K562 (cell line): ENCODE data around the gene STARD3NL. TPM values are rescaled to one million over a fixed set of nuclear protein-coding genes. Genes with fewer than 3 reads are reported as not detected.

Experiments
- ATAC-seq: fragments of 200-7000 bp; cut with Tn5 transposase; 3 replicates; pipeline ENCODE4 v1.9.1; 2020; ENCODE audit warnings: moderate library complexity
- BruUV-seq: library from RNA; stranded (reverse); fragments of 400-500 nt; replicated peaks from 2 replicates; lab custom pipeline; 2021; lab: Mats Ljungman, UMichigan
- CTCF ChIA-PET: fragments of 300-600 bp; formaldehyde crosslinking; extraction: SDS; loops from one replicate; lab custom pipeline; 2021; ENCODE audit warnings: low intra/inter-chr PET ratio; lab: Yijun Ruan, JAX
- POLR2A ChIA-PET: fragments of 300-600, 350-650 bp; sonication (Branson Sonifier 250); formaldehyde crosslinking; extraction: SDS; loops from one replicate; lab custom pipeline; 2021; ENCODE audit warnings: antibody characterized with exemption, inconsistent platforms; lab: Yijun Ruan, JAX
- DNase-seq, 4 experiments: peaks; one replicate each; pipeline versions ENCODE4 v3.0.0 to v3.0.0-alpha.2; 2011 to 2018; ENCODE audit warnings: low spot score in 3 of 4, mixed read lengths in 3 of 4; ENCODE audit errors: extremely low read depth in 1 of 4
- FAIRE-seq: peaks from 2 replicates; lab custom pipeline; 2011; peaks lifted over from hg19 to GRCh38; lab: Jason Lieb, UNC
- H2AFZ ChIP-seq: 2 replicates; pipeline ENCODE4 v1.6.0; 2011; ENCODE audit warnings: low read depth, low read length, control low read depth, inconsistent platforms
- H3K27ac ChIP-seq: fragments of 200-600 bp; 3 replicates; pipeline ENCODE4 v1.8.0; 2011; ENCODE audit warnings: low read depth, mild to moderate bottlenecking, control low read depth, inconsistent platforms, low read length, moderate library complexity, mixed read lengths; ENCODE audit errors: extremely low read depth
- H3K27me3 ChIP-seq, 2 experiments: fragments of 300-600 bp in 1 of 2; 2 replicates in 1 of 2; 3 replicates in 1 of 2; pipeline versions ENCODE4 v1.6.0 to v1.8.0; 2011; ENCODE audit warnings: inconsistent platforms in 2 of 2, low read length in 2 of 2, mild to moderate bottlenecking in 1 of 2, mixed read lengths in 1 of 2, moderate library complexity in 1 of 2; ENCODE audit not compliant: control insufficient read depth in 2 of 2, insufficient read depth in 2 of 2
- H3K36me3 ChIP-seq: fragments of 300-600 bp; 3 replicates; pipeline ENCODE4 v1.8.0; 2011; ENCODE audit warnings: mild to moderate bottlenecking, low read length, inconsistent platforms; ENCODE audit not compliant: control insufficient read depth, insufficient read depth
- H3K4me1 ChIP-seq, 2 experiments: fragments of 200-600 bp in 1 of 2; replicated peaks in 1 of 2; 2 replicates in 1 of 2; 3 replicates in 1 of 2; pipeline versions ENCODE4 v1.5.1 to v1.8.0; 2011; ENCODE audit warnings: inconsistent platforms in 2 of 2, low read length in 2 of 2, mild to moderate bottlenecking in 1 of 2, mixed read lengths in 1 of 2, moderate library complexity in 1 of 2; ENCODE audit not compliant: control insufficient read depth in 2 of 2, insufficient read depth in 2 of 2
- H3K4me2 ChIP-seq: 2 replicates; pipeline ENCODE4 v1.6.1; 2011; ENCODE audit warnings: low read length, control low read depth, inconsistent platforms, mixed read lengths; ENCODE audit not compliant: insufficient read depth
- H3K4me3 ChIP-seq: fragments of 200-600 bp; sonication (generic), shearing (Covaris generic); 2 replicates; pipeline ENCODE4 v1.5.1; 2016; ENCODE audit warnings: control low read depth, inconsistent platforms
- H3K79me2 ChIP-seq: fragments of 200-600 bp; 3 replicates; pipeline ENCODE4 v1.8.0; 2011; ENCODE audit warnings: low read length, inconsistent platforms; ENCODE audit not compliant: control insufficient read depth, insufficient read depth
- H3K9ac ChIP-seq, 2 experiments: 2 replicates each; pipeline versions ENCODE4 v1.6.0 to v1.6.1; 2011; ENCODE audit warnings: low read depth in 2 of 2, low read length in 2 of 2, control low read depth in 1 of 2, inconsistent platforms in 1 of 2, mild to moderate bottlenecking in 1 of 2, mixed read lengths in 1 of 2; ENCODE audit not compliant: insufficient read depth in 1 of 2
- H3K9me1 ChIP-seq: one replicate; pipeline ENCODE4 v1.6.0; 2011; ENCODE audit warnings: inconsistent platforms, mild to moderate bottlenecking, low read length, moderate library complexity; ENCODE audit not compliant: control insufficient read depth, insufficient read depth
- H3K9me3 ChIP-seq: replicated peaks from 2 replicates; pipeline ENCODE4 v1.5.1; 2011; ENCODE audit warnings: low read depth, low read length, inconsistent platforms; ENCODE audit not compliant: control insufficient read depth, insufficient read depth
- H4K20me1 ChIP-seq: replicated peaks from 2 replicates; pipeline ENCODE4 v1.6.1; 2011; ENCODE audit warnings: low read length, inconsistent platforms, mixed read lengths; ENCODE audit not compliant: control insufficient read depth, insufficient read depth
- GTF2F1 ChIP-seq: IDR thresholded peaks from 2 replicates; pipeline ENCODE4 v1.6.1; 2011; ENCODE audit warnings: low read depth, low read length, improper control_type of control experiment
- HNRNPK ChIP-seq: fragments of 200-400 bp; formaldehyde crosslinking; IDR thresholded peaks from one replicate; pipeline ENCODE4 v1.6.1; 2018; ENCODE audit warnings: mild to moderate bottlenecking, low read depth, low read length; ENCODE audit not compliant: poor library complexity, severe bottlenecking
- KLF16 ChIP-seq: IDR thresholded peaks from 2 replicates; pipeline ENCODE4 v1.6.1; 2016; ENCODE audit warnings: antibody characterized with exemption
- MAFF ChIP-seq: IDR thresholded peaks from 2 replicates; pipeline ENCODE4 v1.6.1; 2012; ENCODE audit warnings: low read length, improper control_type of control experiment
- MAFK ChIP-seq: IDR thresholded peaks from 2 replicates; pipeline ENCODE4 v1.6.1; 2011; ENCODE audit warnings: low read length, improper control_type of control experiment
- POLR2H ChIP-seq: IDR thresholded peaks from 2 replicates; pipeline ENCODE4 v1.6.1; 2016; ENCODE audit warnings: missing genetic modification characterization, low read depth, mild to moderate bottlenecking, control low read depth, missing compliant biosample characterization, moderate library complexity
- WGBS: fragments of 100-300 bp; shearing (Covaris generic); methylation state at CpG from one replicate; pipeline ENCODE4 v1.1.6; 2016; ENCODE audit warnings: low coverage, mixed read lengths; ENCODE audit not compliant: insufficient coverage; ENCODE audit errors: missing lambda C conversion rate; 5-methylcytosine and 5-hydroxymethylcytosine counted together
- in situ Hi-C: fragments of 300-500 bp; cut with MboI; formaldehyde crosslinking; loops from 4 replicates; pipeline ENCODE4 v1.15.0; 2018; ENCODE audit warnings: inconsistent platforms, mixed read lengths
- intact Hi-C: fragments of 100-400 bp; cut with micrococcal nuclease; formaldehyde crosslinking; loops from 2 replicates; pipeline ENCODE4 v1.14.2; 2022
- polyA plus RNA-seq, 8 experiments: library from polyadenylated mRNA; depleted of rRNA in 4 of 8; stranded (reverse) in 5 of 8; unstranded in 3 of 8; fragments of >200 nt; fragmentation: Nextera tagmentation in 2 of 8; fragmentation: Illumina TruSeq in 1 of 8; extraction: Ambion mirVana in 2 of 8; extraction: Trizol in 1 of 8; gene quantifications; 2 replicates each; pipeline versions ENCODE4 v1.2.1 to v1.2.3, GENCODE V29; 2011 to 2014; ENCODE audit warnings: inconsistent platforms in 1 of 8, missing spikeins in 1 of 8
- total RNA-seq, 7 experiments: library from RNA; depleted of rRNA in 6 of 7; stranded (reverse); fragments of >200 nt in 6 of 7; fragmentation: Illumina TruSeq in 2 of 7; extraction: Trizol in 2 of 7; gene quantifications; 2 replicates each; pipeline versions ENCODE4 v1.2.1 to v1.2.3, GENCODE V29; 2011 to 2021; ENCODE audit warnings: low replicate concordance in 1 of 7

Gene STARD3NL
- total and polyA plus RNA-seq, 9 of the 15 experiments (the other 6 are each of a cell fraction or from before 2014, with no cell fraction given): 42.2 to 90.0 (median 57.6) TPM

GRCh38 chr7:38179776-38180226, 1.8 kb downstream of the STARD3NL start (continued):
- peak; percentile 66 for TF ChIP-seq MAFK
- TF ChIP-seq MAFF: peak; percentile 76

DNA sequence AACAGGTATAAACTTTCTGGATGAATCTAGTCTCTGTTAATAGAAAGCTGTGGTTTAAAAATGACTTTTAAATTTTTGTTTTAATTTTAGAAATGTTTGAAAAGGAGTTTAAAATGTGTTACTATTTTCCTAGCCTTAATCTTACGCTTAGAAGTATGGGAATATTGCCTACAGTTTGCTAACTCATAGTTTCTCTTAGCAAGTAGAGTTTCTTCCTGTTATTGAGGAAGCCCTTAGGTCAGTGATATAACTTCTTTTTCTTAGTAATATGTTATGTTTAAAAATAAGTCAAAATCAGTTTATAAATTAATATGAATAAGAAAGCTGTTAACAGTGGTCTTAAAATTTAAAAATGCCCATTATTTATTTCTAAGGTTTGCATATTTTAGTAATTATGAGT, 3.1 kb downstream of the STARD3NL start:
- H3K4me2 ChIP-seq: no peak overlapping the region
- no TSS peak for BruUV-seq

More for the DNA sequence above, 3.1 kb downstream of the STARD3NL start:
- H3K36me3 ChIP-seq: peaks cover 12% of the 10 kb centered on the region; the same call in 1 of the 3 replicates
- H3K4me3 ChIP-seq: no peak overlapping the region
- 64% methylated on average over 1 of the region's 1 CpG for WGBS
- no peaks in the 10 kb centered on the region for H3K9me1 ChIP-seq
- peaks cover 7 to 40% of the 10 kb centered on the region in 2 experiments for H3K4me1 ChIP-seq
- in situ Hi-C loops: no loop called here
- POLR2A ChIA-PET: interaction anchor here (1.6 kb wide), 1 partner anchor 26 kb away, joined by 3 read pairs; no protein-coding TSS in a partner anchor
- 0 out of 4 replicates have a peak overlapping the region, but pooled peaks of 1 of the 2 experiments have one; percentile 77 for H3K9ac ChIP-seq
- H3K27me3 ChIP-seq: no peaks in the 10 kb centered on the region
- no peaks in the 10 kb centered on the region for H4K20me1 ChIP-seq
- TF ChIP-seq POLR2H: 0 out of 2 replicates have a peak, but pooled peaks have one; percentile 26
- TF ChIP-seq HNRNPK: no peak
- TF ChIP-seq GTF2F1: no peak
- TF ChIP-seq KLF16: no peak
- TF ChIP-seq, all 486 proteins: peak for 1
- no peak for FAIRE-seq
- H3K27ac ChIP-seq: peak overlapping the region; percentile 76; the same call in 2 of the 3 replicates
- 0 out of 2 replicates have a peak, but pooled peaks cover 5% of the 10 kb centered on the region for H3K9me3 ChIP-seq
- DNase-seq: no peak
- no peak overlapping the region for H2AFZ ChIP-seq
- H3K79me2 ChIP-seq: peaks cover 72% of the 10 kb centered on the region
- ATAC-seq: no peak
- CTCF ChIA-PET: no interaction called here
- intact Hi-C loops: no loop called here
